ENCODE results near the gene TMA7. TPM values are rescaled to one million over a fixed set of nuclear protein-coding genes. Genes with fewer than 3 reads are reported as not detected.

Gene TMA7
- polyA plus RNA-seq, 1 experiment, result 316 TPM

DNA sequence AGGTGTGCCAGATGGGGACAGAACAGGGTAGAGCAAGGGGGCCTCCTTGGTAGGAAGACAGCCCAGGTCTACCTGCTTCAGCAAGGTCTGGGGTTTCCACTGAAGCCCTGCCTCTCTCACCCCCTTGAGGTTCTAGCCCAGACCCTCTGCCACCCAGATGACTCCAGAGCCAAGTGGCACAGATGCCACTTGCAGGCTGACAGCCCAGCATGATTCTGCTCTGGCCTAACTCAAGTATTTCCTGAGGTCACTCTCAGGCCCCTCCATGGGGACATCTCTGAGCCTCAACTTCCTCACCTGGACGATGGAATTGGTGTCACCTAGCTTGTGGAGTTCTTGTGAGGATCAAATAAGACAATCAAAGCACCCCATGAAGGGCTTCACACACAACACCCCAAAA, 34.1 kb upstream of the TMA7 start:
- CTCF ChIA-PET, result interaction anchor here (5.5 kb wide), 1 partner anchor 30 kb away, joined by 38 read pairs; no protein-coding TSS in a partner anchor
- TF ChIP-seq, protein P1, sequence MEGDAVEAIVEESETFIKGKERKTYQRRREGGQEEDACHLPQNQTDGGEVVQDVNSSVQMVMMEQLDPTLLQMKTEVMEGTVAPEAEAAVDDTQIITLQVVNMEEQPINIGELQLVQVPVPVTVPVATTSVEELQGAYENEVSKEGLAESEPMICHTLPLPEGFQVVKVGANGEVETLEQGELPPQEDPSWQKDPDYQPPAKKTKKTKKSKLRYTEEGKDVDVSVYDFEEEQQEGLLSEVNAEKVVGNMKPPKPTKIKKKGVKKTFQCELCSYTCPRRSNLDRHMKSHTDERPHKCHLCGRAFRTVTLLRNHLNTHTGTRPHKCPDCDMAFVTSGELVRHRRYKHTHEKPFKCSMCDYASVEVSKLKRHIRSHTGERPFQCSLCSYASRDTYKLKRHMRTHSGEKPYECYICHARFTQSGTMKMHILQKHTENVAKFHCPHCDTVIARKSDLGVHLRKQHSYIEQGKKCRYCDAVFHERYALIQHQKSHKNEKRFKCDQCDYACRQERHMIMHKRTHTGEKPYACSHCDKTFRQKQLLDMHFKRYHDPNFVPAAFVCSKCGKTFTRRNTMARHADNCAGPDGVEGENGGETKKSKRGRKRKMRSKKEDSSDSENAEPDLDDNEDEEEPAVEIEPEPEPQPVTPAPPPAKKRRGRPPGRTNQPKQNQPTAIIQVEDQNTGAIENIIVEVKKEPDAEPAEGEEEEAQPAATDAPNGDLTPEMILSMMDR (IDR thresholded peaks at IDR 0.05; ENCODE audit: low read depth, low read length), result no peak
- no peaks in the 10 kb centered on the region for H3K27me3 ChIP-seq (ENCODE audit: control insufficient read depth, insufficient read depth, low read length)
- POLR2A ChIA-PET, result no interaction called here
- no peak overlapping the region for H3K4me3 ChIP-seq (ENCODE audit: low read depth, low read length)
- no peaks in the 10 kb centered on the region; the same call in 1 of the 2 replicates for H3K9me3 ChIP-seq (ENCODE audit: control insufficient read depth, insufficient read depth, low read length)
- DNase-seq (ENCODE audit: low read depth, low spot score), result no peak
- H3K27ac ChIP-seq (ENCODE audit: low read depth, low read length), result no peak overlapping the region

- ChIA-PET POLR2A (no interaction called here), CTCF (interaction anchor here (5.5 kb wide), 1 partner anchor 29 kb away, joined by 38 read pairs; no protein-coding TSS in a partner anchor)
- Histone ChIP-seq H3K27ac (ENCODE audit: low read depth, low read length) (no peak overlapping the region), H3K4me3 (ENCODE audit: low read depth, low read length) (no peak overlapping the region), H3K27me3 (ENCODE audit: control insufficient read depth, insufficient read depth, low read length) (no peaks in the 10 kb centered on the region), H3K9me3 (ENCODE audit: control insufficient read depth, insufficient read depth, low read length) (no peaks in the 10 kb centered on the region; the same call in 1 of the 2 replicates)
- TF ChIP-seq, protein P1 (IDR thresholded peaks at IDR 0.05; ENCODE audit: low read depth, low read length), result no peak
- no peak for DNase-seq (ENCODE audit: low read depth, low spot score)
Observed at GRCh38 chr3:48406443-48407431, 33.3 kb upstream of the TMA7 start.

DNA sequence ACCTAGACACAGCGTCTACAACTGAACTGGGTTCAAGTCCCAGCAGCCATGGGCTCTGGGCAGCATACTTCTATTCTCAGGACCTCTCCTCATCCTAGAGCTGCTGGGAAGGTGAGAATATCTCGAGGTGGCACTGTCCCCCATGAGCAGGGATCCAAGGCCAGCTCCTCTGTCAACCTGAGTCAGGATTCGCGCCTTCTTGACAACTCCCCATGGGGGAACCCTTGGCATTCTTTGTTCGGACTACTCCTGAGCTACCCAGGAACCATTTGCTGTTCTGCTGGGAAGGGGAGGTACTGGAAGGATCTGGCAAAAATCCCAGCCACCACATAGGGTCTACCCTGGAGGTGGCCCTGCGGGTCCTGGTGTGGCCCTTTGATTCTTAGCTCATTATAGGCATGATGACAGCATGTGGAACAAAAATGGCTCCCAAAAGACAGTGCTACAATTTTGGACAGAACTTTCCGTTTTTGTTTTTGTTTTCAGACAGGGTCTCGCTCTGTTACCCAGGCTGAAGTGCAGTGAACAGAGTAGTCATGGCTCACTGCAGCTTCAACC, 32.4 kb upstream of the TMA7 start:
- no peak for DNase-seq (ENCODE audit: low read depth, low spot score)

GRCh38 chr3:48408823-48409281, 31.2 kb upstream of the TMA7 start:
- Histone ChIP-seq H3K9me3 (ENCODE audit: control insufficient read depth, insufficient read depth, low read length) (no peaks in the 10 kb centered on the region; the same call in 1 of the 2 replicates), H3K4me3 (ENCODE audit: low read depth, low read length) (no peak overlapping the region), H3K27me3 (ENCODE audit: control insufficient read depth, insufficient read depth, low read length) (no peaks in the 10 kb centered on the region), H3K27ac (ENCODE audit: low read depth, low read length) (no peak overlapping the region)
- TF ChIP-seq, protein P1 (IDR thresholded peaks at IDR 0.05; ENCODE audit: low read depth, low read length), result no peak
- ChIA-PET CTCF (interaction anchor here (0.8 to 5.5 kb wide), 2 partner anchors 9 to 27 kb away, joined by 3 to 38 read pairs; no protein-coding TSS in a partner anchor), POLR2A (no interaction called here)
- no peak for DNase-seq (ENCODE audit: low read depth, low spot score)

More for the DNA sequence above, 32.4 kb upstream of the TMA7 start:
- no peak overlapping the region for H3K4me3 ChIP-seq (ENCODE audit: low read depth, low read length)
- POLR2A ChIA-PET, result no interaction called here
- H3K9me3 ChIP-seq (ENCODE audit: control insufficient read depth, insufficient read depth, low read length), result no peaks in the 10 kb centered on the region; the same call in 1 of the 2 replicates
- no peak overlapping the region for H3K27ac ChIP-seq (ENCODE audit: low read depth, low read length)
- TF ChIP-seq, protein P1 (IDR thresholded peaks at IDR 0.05; ENCODE audit: low read depth, low read length), result no peak
- no peaks in the 10 kb centered on the region for H3K27me3 ChIP-seq (ENCODE audit: control insufficient read depth, insufficient read depth, low read length)
- CTCF ChIA-PET, result interaction anchor here (5.5 kb wide), 1 partner anchor 29 kb away, joined by 38 read pairs; no protein-coding TSS in a partner anchor

Data from AG04450 (cell line).